IMR-90 (cell line): ENCODE results near the gene NRARP. TPM values are rescaled to one million over a fixed set of nuclear protein-coding genes. Genes with fewer than 3 reads are reported as not detected.
"Not testable (repeated sequence)": the region's sequence is repeated elsewhere in the genome, so short reads cannot be mapped to it uniquely, and the experiment has no call there.

Source experiments
- ATAC-seq: fragments of 200-7000 bp; cut with Tn5 transposase; 2 replicates; pipeline ENCODE4 v1.9.1; 2020; ENCODE audit warnings: low read depth, mild to moderate bottlenecking, moderate library complexity
- BruUV-seq: library from RNA; stranded (reverse); fragments of 400-500 nt; replicated peaks from 2 replicates; lab custom pipeline; 2021; lab: Mats Ljungman, UMichigan
- CTCF ChIA-PET: fragments of 300-600 bp; formaldehyde crosslinking; extraction: SDS; loops from one replicate; lab custom pipeline; 2021; ENCODE audit warnings: antibody characterized with exemption; lab: Yijun Ruan, JAX
- POLR2A ChIA-PET: fragments of 300-600 bp; sonication (Branson Sonifier 250); formaldehyde crosslinking; loops from one replicate; lab custom pipeline; 2022; ENCODE audit warnings: antibody characterized with exemption; ENCODE audit not compliant: unreplicated experiment; lab: Charles Lee
- DNase-seq: peaks from one replicate; pipeline ENCODE4 v3.0.0; 2013
- H2AFZ ChIP-seq: replicated peaks from 2 replicates; pipeline ENCODE3; 2013; ENCODE audit warnings: low read length, mild to moderate bottlenecking; ENCODE audit not compliant: poor library complexity
- H2AK5ac ChIP-seq: 2 replicates; pipeline ENCODE4 v1.6.1; 2013; ENCODE audit warnings: low read depth, low read length, inconsistent platforms
- H2AK9ac ChIP-seq: replicated peaks from 2 replicates; pipeline ENCODE3; 2013; ENCODE audit warnings: mild to moderate bottlenecking, low read depth, low read length, moderate library complexity; ENCODE audit not compliant: poor library complexity
- H2BK120ac ChIP-seq: 2 replicates; pipeline ENCODE4 v1.6.1; 2013; ENCODE audit warnings: low read depth, low read length, inconsistent platforms
- H2BK15ac ChIP-seq: 3 replicates; pipeline ENCODE4 v1.6.1; 2013; ENCODE audit warnings: low read depth, low read length, inconsistent platforms
- H2BK20ac ChIP-seq: 2 replicates; pipeline ENCODE4 v1.6.1; 2013; ENCODE audit warnings: low read depth, mild to moderate bottlenecking, inconsistent platforms, low read length, moderate library complexity
- H2BK5ac ChIP-seq: 2 replicates; pipeline ENCODE4 v1.6.1; 2013; ENCODE audit warnings: mild to moderate bottlenecking, low read depth, low read length, inconsistent platforms; ENCODE audit not compliant: poor library complexity, severe bottlenecking
- H3K14ac ChIP-seq: replicated peaks from 2 replicates; pipeline ENCODE4 v1.6.1; 2013; ENCODE audit warnings: low read depth, low read length, inconsistent platforms
- H3K18ac ChIP-seq: 2 replicates; pipeline ENCODE4 v1.6.1; 2013; ENCODE audit warnings: low read depth, low read length, control low read depth
- H3K23ac ChIP-seq: 2 replicates; pipeline ENCODE4 v1.6.1; 2013; ENCODE audit warnings: low read depth, low read length, inconsistent platforms
- H3K27ac ChIP-seq: 2 replicates; pipeline ENCODE4 v1.5.1; 2013; ENCODE audit warnings: mild to moderate bottlenecking, control low read depth, low read length; ENCODE audit not compliant: insufficient read depth
- H3K27me3 ChIP-seq: 2 replicates; pipeline ENCODE4 v1.6.1; 2013; ENCODE audit warnings: low read length; ENCODE audit not compliant: control insufficient read depth, insufficient read depth
- H3K36me3 ChIP-seq: 2 replicates; pipeline ENCODE4 v1.6.1; 2013; ENCODE audit warnings: low read length, mixed read lengths; ENCODE audit not compliant: control insufficient read depth, insufficient read depth
- H3K4ac ChIP-seq: 2 replicates; pipeline ENCODE4 v1.6.1; 2013; ENCODE audit warnings: low read depth, low read length, inconsistent platforms
- H3K4me1 ChIP-seq: 2 replicates; pipeline ENCODE4 v1.6.1; 2013; ENCODE audit warnings: low read length, mixed read lengths; ENCODE audit not compliant: control insufficient read depth, insufficient read depth
- H3K4me2 ChIP-seq: 2 replicates; pipeline ENCODE4 v1.6.1; 2013; ENCODE audit warnings: low read depth, mild to moderate bottlenecking, control low read depth, low read length, moderate library complexity
- H3K4me3 ChIP-seq: 2 replicates; pipeline ENCODE4 v1.5.1; 2013; ENCODE audit warnings: low read depth, mild to moderate bottlenecking, control low read depth, low read length, moderate library complexity; ENCODE audit not compliant: insufficient read depth
- H3K56ac ChIP-seq: 2 replicates; pipeline ENCODE4 v1.6.1; 2013; ENCODE audit warnings: low read length, inconsistent platforms; ENCODE audit not compliant: insufficient read depth; ENCODE audit errors: extremely low read depth
- H3K79me1 ChIP-seq, 2 experiments: 2 replicates each; pipeline ENCODE4 v1.6.1; 2013; ENCODE audit warnings: low read length in 2 of 2, inconsistent platforms in 1 of 2, low read depth in 1 of 2
- H3K9ac ChIP-seq: 2 replicates; pipeline ENCODE4 v1.6.1; 2013; ENCODE audit warnings: low read depth, low read length, control low read depth
- H3K9me1 ChIP-seq: 2 replicates; pipeline ENCODE4 v1.6.1; 2013; ENCODE audit warnings: low read length, inconsistent platforms; ENCODE audit not compliant: insufficient read depth
- H3K9me3 ChIP-seq: 2 replicates; pipeline ENCODE4 v1.6.1; 2013; ENCODE audit warnings: low read length; ENCODE audit not compliant: control insufficient read depth, insufficient read depth
- H4K20me1 ChIP-seq: 2 replicates; pipeline ENCODE4 v1.6.1; 2013; ENCODE audit warnings: low read length, inconsistent platforms; ENCODE audit not compliant: insufficient read depth
- H4K5ac ChIP-seq: 2 replicates; pipeline ENCODE4 v1.6.1; 2013; ENCODE audit warnings: mild to moderate bottlenecking, low read depth, low read length, control low read depth
- H4K8ac ChIP-seq, 2 experiments: 2 replicates each; pipeline ENCODE4 v1.6.1; 2013; ENCODE audit warnings: low read depth in 2 of 2, low read length in 2 of 2, control low read depth in 1 of 2, inconsistent platforms in 1 of 2
- H4K91ac ChIP-seq: 2 replicates; pipeline ENCODE4 v1.6.1; 2013; ENCODE audit warnings: low read depth, low read length, inconsistent platforms; ENCODE audit not compliant: insufficient read depth
- CHD1 ChIP-seq: IDR thresholded peaks from 2 replicates; pipeline ENCODE4 v1.6.1; 2012; ENCODE audit warnings: low read depth, low read length, improper control_type of control experiment
- RFX5 ChIP-seq: IDR thresholded peaks from 2 replicates; pipeline ENCODE4 v1.8.0; 2012; ENCODE audit warnings: low read depth, mild to moderate bottlenecking, low read length, moderate library complexity
- WGBS, 2 experiments: methylation state at CpG; one replicate each; pipeline versions ENCODE4 v1.1.5 to v1.1.7; 2013; ENCODE audit warnings: missing lambda C conversion rate in 2 of 2; ENCODE audit not compliant: insufficient read length in 1 of 2; ENCODE audit errors: extremely low coverage in 2 of 2; 5-methylcytosine and 5-hydroxymethylcytosine counted together
- dilution Hi-C: fragments of 300-500 bp; cut with HindIII; formaldehyde crosslinking; loops from one replicate; pipeline ENCODE4 v1.14.3; 2018; ENCODE audit warnings: low sequenced_read_pairs; ENCODE audit not compliant: unreplicated experiment
- in situ Hi-C: fragments of 300-500 bp; cut with MboI; formaldehyde crosslinking; loops from 3 replicates; pipeline ENCODE4 v1.14.3; 2019; ENCODE audit warnings: low sequenced_read_pairs, inconsistent platforms, mixed read lengths
- intact Hi-C: fragments of 100-400 bp; cut with micrococcal nuclease; formaldehyde crosslinking; loops from 2 replicates; pipeline ENCODE4 v1.10.0; 2022
- polyA plus RNA-seq, 3 experiments: library from polyadenylated mRNA; depleted of rRNA; stranded (reverse); fragments of >200 nt; gene quantifications; 2 replicates each; pipeline ENCODE4 v1.2.3, GENCODE V29; 2012; ENCODE audit warnings: low replicate concordance in 1 of 3
- total RNA-seq: library from RNA; depleted of rRNA; stranded (reverse); fragments of >200 nt; gene quantifications from 2 replicates; pipeline ENCODE4 v1.2.3, GENCODE V29; 2012

NRARP gene
- total and polyA plus RNA-seq, 2 of the 4 experiments (the other 2 are of a cell fraction) = 0.15 TPM; not detected in 1

DNA sequence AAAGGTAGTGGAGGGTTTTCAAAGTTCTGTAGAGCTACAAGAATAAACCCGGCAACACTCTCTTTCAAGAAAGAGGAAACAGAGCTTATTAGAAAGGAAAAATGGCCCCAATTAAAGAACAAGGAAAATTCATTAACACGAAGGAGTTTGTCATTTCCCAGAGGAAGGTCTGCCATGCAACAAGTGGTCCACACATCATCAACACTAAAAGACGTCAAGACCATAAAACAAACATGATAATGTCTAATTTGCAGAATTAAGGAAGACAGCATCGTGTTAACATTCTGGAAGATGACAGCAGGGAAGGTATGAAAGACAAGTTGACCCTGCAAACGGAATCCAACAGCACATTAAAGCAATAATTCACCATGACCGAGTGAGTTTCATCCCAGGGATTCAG, 28.6 kb upstream of the NRARP start:
- H3K4me1 ChIP-seq = no peaks in the 10 kb centered on the region
- DNase-seq (no peak), ATAC-seq (no peak)
- no peak for TF ChIP-seq RFX5
- no peak for TF ChIP-seq CHD1
- no peak overlapping the region for H3K27ac ChIP-seq
- H3K18ac ChIP-seq = no peak overlapping the region
- H2BK20ac ChIP-seq = no peak overlapping the region
- no peak overlapping the region for H3K4ac ChIP-seq
- no peak overlapping the region for H3K14ac ChIP-seq
- no peak overlapping the region for H3K23ac ChIP-seq
- H3K27me3 ChIP-seq = no peaks in the 10 kb centered on the region
- no peak overlapping the region for H2AFZ ChIP-seq
- 17% methylated on average over 1 of the region's 6 CpGs; no CpG with 5 or more reads in 1 of the 2 experiments for WGBS, 2 experiments
- no peaks in the 10 kb centered on the region for H4K20me1 ChIP-seq
- no peak overlapping the region for H3K9ac ChIP-seq
- H4K91ac ChIP-seq = no peak overlapping the region
- in situ Hi-C loops = no loop called here
- dilution Hi-C loops = no loop called here
- ChIA-PET CTCF (no interaction called here), POLR2A (no interaction called here)
- no peak overlapping the region for H3K56ac ChIP-seq
- H2BK5ac ChIP-seq = no peak overlapping the region
- H3K9me1 ChIP-seq = no peaks in the 10 kb centered on the region
- H2AK5ac ChIP-seq = no peak overlapping the region
- no peak overlapping the region for H2AK9ac ChIP-seq
- BruUV-seq = no TSS peak
- H4K8ac ChIP-seq = no peak overlapping the region
- no peaks in the 10 kb centered on the region for H3K36me3 ChIP-seq
- no peak overlapping the region for H3K4me2 ChIP-seq
- H3K4me3 ChIP-seq = no peak overlapping the region
- H3K79me1 ChIP-seq = no peaks in the 10 kb centered on the region
- intact Hi-C loops = no loop called here
- no peaks in the 10 kb centered on the region; the same call in 1 of the 2 replicates for H3K9me3 ChIP-seq
- H4K5ac ChIP-seq = no peak overlapping the region
- no peak overlapping the region for H2BK15ac ChIP-seq
- no peak overlapping the region for H2BK120ac ChIP-seq

GRCh38 chr9:137329590-137329989, 27.5 kb upstream of the NRARP start:
- H4K91ac ChIP-seq, H3K27ac ChIP-seq, H3K36me3 ChIP-seq, H2BK15ac ChIP-seq, H2BK20ac ChIP-seq, H3K4ac ChIP-seq, H3K18ac ChIP-seq, CTCF ChIA-PET, ATAC-seq, H4K8ac ChIP-seq, H3K56ac ChIP-seq, H2AK5ac ChIP-seq, H3K14ac ChIP-seq, dilution Hi-C loops, H3K9me3 ChIP-seq, H3K4me1 ChIP-seq, H2AFZ ChIP-seq, BruUV-seq, H3K4me2 ChIP-seq, H3K9ac ChIP-seq, H3K79me1 ChIP-seq, H2BK5ac ChIP-seq, H3K9me1 ChIP-seq, intact Hi-C loops, POLR2A ChIA-PET, H2AK9ac ChIP-seq, H4K5ac ChIP-seq, H3K27me3 ChIP-seq, H3K4me3 ChIP-seq, H4K20me1 ChIP-seq, in situ Hi-C loops, H2BK120ac ChIP-seq, H3K23ac ChIP-seq, DNase-seq: not testable (repeated sequence)
- no CpG with 5 or more reads among the region's 26 CpGs for WGBS, 2 experiments
